ENCODE data around the gene ERBB2. TPM values are rescaled to one million over a fixed set of nuclear protein-coding genes. Genes with fewer than 3 reads are reported as not detected.

The ERBB2 gene
- total and polyA plus RNA-seq, 2 of the 8 experiments (the other 6 are each of a cell fraction or from before 2014, with no cell fraction given), result 183 to 394 TPM

DNA sequence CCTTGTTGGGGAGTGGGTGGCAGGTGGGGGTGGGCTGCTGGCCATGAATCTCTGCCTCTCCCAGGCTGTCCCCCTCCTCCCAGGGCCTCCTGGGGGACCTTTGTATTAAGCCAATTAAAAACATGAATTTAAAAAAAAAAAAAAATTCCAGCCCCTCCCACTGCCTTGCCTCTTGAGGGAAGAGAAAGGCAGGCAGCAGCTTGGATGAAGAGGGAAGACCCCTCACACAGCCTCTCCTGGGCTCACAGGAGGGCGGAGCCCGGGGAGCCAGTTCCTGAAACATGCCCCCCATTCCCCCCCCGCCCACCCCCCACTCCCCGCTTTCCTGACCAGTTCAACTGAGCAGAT, 36.5 kb upstream of the ERBB2 start:
- Histone ChIP-seq H4K8ac (ENCODE audit: extremely low read depth, insufficient read depth, low read length) (no peak overlapping the region), H3K4ac (replicated peaks; ENCODE audit: insufficient read length, low read depth, low read length) (no peak overlapping the region), H4K5ac (ENCODE audit: insufficient read length, low read depth, low read length) (no peak overlapping the region), H4K20me1 (replicated peaks in 1 of 2; ENCODE audit: control insufficient read depth in 1 of 2, insufficient read depth in 2 of 2, low read length in 2 of 2) (no peaks in the 10 kb centered on the region), H3K36me3 (ENCODE audit: control insufficient read depth in 2 of 4, insufficient read depth in 4 of 4, low read length in 3 of 4) (peaks cover 0 to 9% (median 3%) of the 10 kb centered on the region in 4 experiments; a peak in 3 of 8 replicates), H4K91ac (replicated peaks; ENCODE audit: insufficient read length, low read length) (no peak overlapping the region), H3K4me3 (ENCODE audit: extremely low read depth in 1 of 4, insufficient read depth in 2 of 4, low read depth in 3 of 4, low read length in 4 of 4) (peak overlapping the region in 1 of 4 experiments; percentile 50; a peak in 1 of 8 replicates), H3K9me3 (ENCODE audit: insufficient read depth in 2 of 2, low read depth in 1 of 2, low read length in 1 of 2) (no peaks in the 10 kb centered on the region), H3K9ac (replicated peaks in 1 of 4; ENCODE audit: extremely low read depth in 1 of 4, low read depth in 3 of 4, low read length in 3 of 4) (no peak overlapping the region), H3K23me2 (ENCODE audit: low read depth, low read length) (peaks cover 7% of the 10 kb centered on the region; the same call in 1 of the 2 replicates), H2AFZ (ENCODE audit: low read length) (no peak overlapping the region), H2AK5ac (ENCODE audit: low read depth, low read length) (no peak overlapping the region), H3K27ac (ENCODE audit: low read depth, low read length) (no peak overlapping the region), H3K79me2 (ENCODE audit: control insufficient read depth in 1 of 2, insufficient read depth in 2 of 2, low read length in 2 of 2) (no peaks in the 10 kb centered on the region), H3K4me1 (replicated peaks in 1 of 4; ENCODE audit: control insufficient read depth in 3 of 4, insufficient read depth in 4 of 4, low read length in 3 of 4) (peaks cover 0 to 46% (median 41%) of the 10 kb centered on the region in 4 experiments; a peak in 6 of 7 replicates), H3K14ac (ENCODE audit: insufficient read length) (no peak overlapping the region), H3K27me3 (replicated peaks in 1 of 4; ENCODE audit: control insufficient read depth in 3 of 4, extremely low read depth in 1 of 4, insufficient read depth in 3 of 4, low read length in 3 of 4) (peaks cover 0 to 9% (median 4%) of the 10 kb centered on the region in 4 experiments; a peak in 4 of 7 replicates), H3K79me1 (ENCODE audit: low read depth, low read length) (no peaks in the 10 kb centered on the region), H3K23ac (ENCODE audit: insufficient read length) (no peak overlapping the region), H2BK12ac (ENCODE audit: low read depth, low read length) (0 out of 2 replicates have a peak overlapping the region, but pooled peaks have one; percentile 64), H2BK20ac (ENCODE audit: low read length) (no peak overlapping the region), H3K4me2 (ENCODE audit: insufficient read depth in 1 of 2, low read depth in 2 of 2, low read length in 2 of 2) (peak overlapping the region; percentile 54 to 67), H2BK15ac (ENCODE audit: low read length) (no peak overlapping the region; the same call in 1 of the 2 replicates), H3K56ac (replicated peaks; ENCODE audit: insufficient read length, low read depth, low read length) (no peak overlapping the region), H2BK120ac (replicated peaks; ENCODE audit: low read depth, low read length) (no peak overlapping the region), H3K18ac (ENCODE audit: extremely low read depth, low read length) (no peak overlapping the region), H2BK5ac (ENCODE audit: low read depth, low read length) (peak overlapping the region; percentile 35; the same call in 1 of the 2 replicates)
- ChIA-PET CTCF (ENCODE audit: partially characterized antibody) (interaction anchor here (0.7 to 52.4 kb wide), 12 partner anchors 9 to 116 kb away, joined by 3 to 1885 read pairs (median 4); partner anchors contain the start of genes ERBB2, PGAP3, PPP1R1B and STARD3), POLR2A (ENCODE audit: partially characterized antibody) (interaction anchor here (0.6 to 32.5 kb wide), 8 partner anchors 10 to 771 kb away, joined by 3 to 708 read pairs (median 4); partner anchors contain the start of genes ERBB2, PGAP3 and STARD3)
- 20% methylated on average over 1 of the region's 4 CpGs; no CpG with 5 or more reads in 1 of the 2 experiments for WGBS, 2 experiments (ENCODE audit: extremely low coverage in 1 of 2, insufficient coverage in 1 of 2, insufficient read length in 1 of 2, insufficient replicate concordance in 2 of 2, low coverage in 1 of 2, low lambda C conversion rate in 2 of 2, missing lambda C conversion rate in 1 of 2)
- no peak for DNase-seq (ENCODE audit: low read depth in 1 of 2, low spot score in 2 of 2)
- TF ChIP-seq RXRA (IDR thresholded peaks at IDR 0.05; ENCODE audit: insufficient read depth, low read depth, low read length), result no peak
- FAIRE-seq, result no peak
